Measurements from ENCODE around the gene ZNF142.

DNA sequence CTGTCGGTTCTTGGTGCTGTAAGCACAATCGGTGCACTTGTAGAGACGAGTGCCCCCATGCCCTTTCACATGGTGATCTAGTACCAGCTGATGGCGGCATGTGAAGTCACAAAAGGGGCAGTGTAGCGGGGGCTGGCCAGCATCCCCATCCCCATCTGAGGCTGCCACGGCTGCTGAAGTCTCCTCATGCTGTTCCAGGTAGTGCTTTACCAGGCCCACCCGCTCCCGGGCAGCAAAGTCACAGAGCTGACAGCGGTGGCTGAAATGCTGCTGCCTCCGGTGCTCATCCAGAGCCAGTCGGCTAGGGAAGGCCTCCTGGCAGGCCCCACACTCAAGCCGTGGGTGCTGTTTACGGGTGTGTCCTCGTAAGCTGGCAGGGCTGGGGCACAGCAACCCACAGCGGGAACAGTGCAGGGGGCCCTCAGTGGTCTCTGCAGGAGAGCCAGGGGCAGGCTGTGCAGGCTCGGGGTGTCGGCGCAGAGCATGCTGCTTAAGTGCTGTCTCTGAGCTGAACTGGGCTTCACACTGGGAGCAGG lies 17.2 kb downstream of the ZNF142 start:
- TF ChIP-seq CTCF (conservative IDR thresholded peaks at IDR 0.05 in 1 of 2, IDR thresholded peaks at IDR 0.05 in 1 of 2; ENCODE audit: extremely low read depth in 1 of 2, insufficient read depth in 1 of 2, low read depth in 1 of 2, low read length in 2 of 2) (no peak), EZH2 (IDR thresholded peaks at IDR 0.05; ENCODE audit: borderline replicate concordance, low read length) (no peak)

Measured in mammary epithelial cell (primary cell).